Karpas-422 (cell line): Measurements from ENCODE around the gene TMEM38B. TPM values are rescaled to one million over a fixed set of nuclear protein-coding genes. Genes with fewer than 3 reads are reported as not detected.
A peak's percentile ranks its signal among the peaks of the same experiment; 100 is the strongest.
"Not testable (repeated sequence)": the region's sequence is repeated elsewhere in the genome, so short reads cannot be mapped to it uniquely, and the experiment has no call there.

Experiments used
- DNase-seq: peaks from one replicate; pipeline ENCODE4 v3.0.0-alpha.2; 2015
- H2AFZ ChIP-seq: fragments of 200-600 bp; sonication (generic); 2 replicates; pipeline ENCODE4 v1.6.1; 2014; ENCODE audit warnings: antibody characterized with exemption, low read length, mixed read lengths
- H3K27ac ChIP-seq: fragments of 200-600 bp; sonication (generic); 2 replicates; pipeline ENCODE4 v1.5.1; 2014; ENCODE audit warnings: mild to moderate bottlenecking, low read length, moderate library complexity
- H3K27me3 ChIP-seq: fragments of 200-600 bp; sonication (generic); 2 replicates; pipeline ENCODE4 v1.6.1; 2014; ENCODE audit warnings: low read length, mixed read lengths
- H3K36me3 ChIP-seq: fragments of 200-600 bp; sonication (generic); 2 replicates; pipeline ENCODE4 v1.6.1; 2014; ENCODE audit warnings: low read length, mixed read lengths; ENCODE audit not compliant: insufficient read depth
- H3K4me1 ChIP-seq: fragments of 200-600 bp; sonication (generic); 2 replicates; pipeline ENCODE4 v1.6.1; 2014; ENCODE audit warnings: mild to moderate bottlenecking, low read length, mixed read lengths
- H3K4me2 ChIP-seq: fragments of 200-600 bp; sonication (generic); 2 replicates; pipeline ENCODE4 v1.6.1; 2014; ENCODE audit warnings: low read length, low read depth, mild to moderate bottlenecking; ENCODE audit not compliant: poor library complexity, severe bottlenecking
- H3K4me3 ChIP-seq: fragments of 200-600 bp; sonication (generic); 2 replicates; pipeline ENCODE4 v1.5.1; 2014; ENCODE audit warnings: mild to moderate bottlenecking, antibody characterized with exemption, low read length, mixed read lengths
- H3K79me2 ChIP-seq: fragments of 200-600 bp; sonication (generic); 2 replicates; pipeline ENCODE4 v1.6.1; 2014; ENCODE audit warnings: mild to moderate bottlenecking, low read length, mixed read lengths
- H3K9ac ChIP-seq: fragments of 200-600 bp; sonication (generic); 2 replicates; pipeline ENCODE4 v1.6.0; 2014; ENCODE audit warnings: low read length
- H3K9me2 ChIP-seq: fragments of 200-600 bp; sonication (generic), shearing (Covaris generic); replicated peaks from 2 replicates; pipeline ENCODE4 v1.6.0; 2014; ENCODE audit warnings: mild to moderate bottlenecking, low read length, moderate library complexity; ENCODE audit not compliant: insufficient read depth
- H3K9me3 ChIP-seq: fragments of 300-700, 200-600 bp; sonication (generic); 2 replicates; pipeline ENCODE4 v1.6.1; 2014; ENCODE audit warnings: low read length, mixed read lengths
- H4K20me1 ChIP-seq: fragments of 200-600 bp; sonication (generic); 2 replicates; pipeline ENCODE4 v1.6.1; 2014; ENCODE audit warnings: mild to moderate bottlenecking, antibody characterized with exemption, low read length, low read depth; ENCODE audit not compliant: insufficient read depth
- total RNA-seq: library from RNA; depleted of rRNA; stranded (reverse); fragments of >200 nt; shearing (Covaris generic); gene quantifications from 2 replicates; pipeline ENCODE4 v1.2.3, GENCODE V29; 2014; ENCODE audit warnings: low replicate concordance

The TMEM38B gene
- total RNA-seq, 1 experiment from 2014 or later: 164 TPM

DNA sequence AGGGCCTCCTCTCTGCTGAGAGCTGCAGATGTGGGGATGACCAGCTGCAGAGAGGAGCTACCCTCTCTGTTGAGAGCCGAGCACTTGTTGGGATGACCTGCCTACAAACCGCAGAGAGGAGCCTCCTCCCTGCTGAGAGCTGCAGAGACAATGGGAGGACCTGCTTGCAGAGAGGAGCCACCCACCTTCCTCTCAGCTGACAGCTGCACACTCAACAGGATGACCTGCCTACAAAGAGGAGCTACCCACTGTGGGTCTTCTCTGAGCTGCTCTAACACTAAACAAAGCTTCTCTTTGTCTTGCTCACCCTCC lies 19.6 kb downstream of the TMEM38B start:
- H3K36me3 ChIP-seq: peaks cover 50% of the 10 kb centered on the region
- no peak overlapping the region for H3K4me2 ChIP-seq
- H3K9me2 ChIP-seq: no peaks in the 10 kb centered on the region
- H3K9me3 ChIP-seq: no peaks in the 10 kb centered on the region
- peak overlapping the region; percentile 81 for H3K27ac ChIP-seq
- H2AFZ ChIP-seq: no peak overlapping the region
- H3K4me3 ChIP-seq: no peak overlapping the region
- no peak for DNase-seq
- H3K79me2 ChIP-seq: peaks cover 100% of the 10 kb centered on the region
- H3K4me1 ChIP-seq: peaks cover 85% of the 10 kb centered on the region
- H3K9ac ChIP-seq: no peak overlapping the region
- no peaks in the 10 kb centered on the region for H3K27me3 ChIP-seq
- H4K20me1 ChIP-seq: peaks cover 22% of the 10 kb centered on the region; the same call in 1 of the 2 replicates

DNA sequence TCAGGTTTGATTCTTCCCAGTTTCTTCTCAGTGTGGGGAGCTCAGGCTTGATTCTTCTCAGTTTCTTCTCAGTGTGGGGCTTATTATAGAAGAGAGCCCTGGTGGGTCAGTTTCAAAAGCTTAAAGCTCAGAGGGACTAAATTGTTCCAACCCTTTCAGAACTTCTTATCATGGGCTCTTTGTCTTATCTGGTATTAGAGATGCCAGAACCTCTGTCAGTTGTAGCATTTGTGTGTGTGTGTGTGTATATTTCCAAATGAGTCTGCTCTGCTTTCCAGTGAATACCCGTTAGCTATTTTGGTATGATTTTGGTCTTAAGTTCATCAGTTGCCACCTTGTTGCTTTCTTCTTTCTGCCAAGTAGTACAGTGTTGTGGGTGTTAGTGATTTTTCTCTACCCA lies 21.8 kb downstream of the TMEM38B start:
- peaks cover 69% of the 10 kb centered on the region for H3K4me1 ChIP-seq
- peak overlapping the region; percentile 81 for H3K27ac ChIP-seq
- peaks cover 46% of the 10 kb centered on the region for H3K36me3 ChIP-seq
- no peaks in the 10 kb centered on the region for H3K9me2 ChIP-seq
- peak overlapping the region; percentile 5; the same call in 1 of the 2 replicates for H3K9ac ChIP-seq
- no peak overlapping the region for H3K4me3 ChIP-seq
- peaks cover 6% of the 10 kb centered on the region; the same call in 1 of the 2 replicates for H4K20me1 ChIP-seq
- H2AFZ ChIP-seq: no peak overlapping the region
- H3K79me2 ChIP-seq: peaks cover 100% of the 10 kb centered on the region
- no peak for DNase-seq
- H3K4me2 ChIP-seq: peak overlapping the region; percentile 15
- no peaks in the 10 kb centered on the region for H3K9me3 ChIP-seq
- H3K27me3 ChIP-seq: no peaks in the 10 kb centered on the region

- no peak overlapping the region for H3K27ac ChIP-seq
- H3K27me3 ChIP-seq: no peaks in the 10 kb centered on the region
- H3K9me2 ChIP-seq: no peaks in the 10 kb centered on the region
- peaks cover 75% of the 10 kb centered on the region for H3K36me3 ChIP-seq
- peaks cover 11% of the 10 kb centered on the region for H3K4me1 ChIP-seq
- no peak for DNase-seq
- H4K20me1 ChIP-seq: no peaks in the 10 kb centered on the region
- H3K4me3 ChIP-seq: no peak overlapping the region
- peaks cover 91% of the 10 kb centered on the region for H3K79me2 ChIP-seq
- H2AFZ ChIP-seq: no peak overlapping the region
- no peaks in the 10 kb centered on the region for H3K9me3 ChIP-seq
- no peak overlapping the region for H3K4me2 ChIP-seq
- H3K9ac ChIP-seq: no peak overlapping the region
These were observed 27.8 kb downstream of the TMEM38B start for GRCh38 chr9:105722099-105722498.

DNA sequence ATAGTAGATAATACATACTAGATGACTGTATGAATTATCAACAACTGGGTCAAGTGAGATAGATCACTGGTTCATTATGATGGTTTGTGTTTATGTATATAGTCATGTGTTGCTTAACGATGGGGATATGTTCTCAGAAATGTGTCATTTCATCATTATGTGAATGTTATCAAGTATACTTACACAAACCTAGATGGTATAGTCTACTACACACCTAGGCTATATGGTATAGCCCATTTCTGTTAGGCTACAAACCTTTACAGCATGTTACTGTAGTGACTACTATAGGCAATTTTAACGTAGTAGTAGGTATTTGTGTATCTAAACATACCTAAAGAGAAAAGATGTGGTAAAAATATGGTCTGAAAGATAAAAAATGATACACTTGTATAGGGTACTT lies 31.0 kb downstream of the TMEM38B start:
- H3K27me3 ChIP-seq: no peaks in the 10 kb centered on the region
- no peaks in the 10 kb centered on the region for H3K4me1 ChIP-seq
- peaks cover 80% of the 10 kb centered on the region for H3K36me3 ChIP-seq
- peaks cover 83% of the 10 kb centered on the region for H3K79me2 ChIP-seq
- H3K9ac ChIP-seq: no peak overlapping the region
- no peaks in the 10 kb centered on the region for H3K9me3 ChIP-seq
- H3K4me3 ChIP-seq: no peak overlapping the region
- no peak for DNase-seq
- no peaks in the 10 kb centered on the region for H3K9me2 ChIP-seq
- H3K27ac ChIP-seq: no peak overlapping the region
- no peak overlapping the region for H3K4me2 ChIP-seq
- H2AFZ ChIP-seq: no peak overlapping the region
- H4K20me1 ChIP-seq: no peaks in the 10 kb centered on the region

DNA sequence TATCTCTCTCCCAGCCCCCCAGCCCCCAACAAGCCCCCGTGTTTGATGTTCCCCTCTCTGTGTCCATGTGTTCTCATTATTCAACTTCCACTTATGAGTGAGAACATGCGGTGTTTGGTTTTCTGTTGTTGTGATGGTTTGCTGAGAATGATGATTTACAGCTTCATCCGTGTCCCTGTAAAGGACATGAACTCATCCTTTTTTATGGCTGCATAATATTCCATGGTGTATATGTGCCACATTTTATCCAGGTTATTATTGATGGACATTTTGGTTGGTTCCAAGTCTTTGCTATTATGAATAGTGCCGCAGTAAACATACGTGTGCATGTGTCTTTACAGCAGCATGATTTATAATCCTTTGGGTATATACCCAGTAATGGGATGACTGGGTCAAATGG lies 33.9 kb downstream of the TMEM38B start:
- not testable (repeated sequence) for H3K9ac ChIP-seq, H3K4me1 ChIP-seq, H3K27ac ChIP-seq, H3K9me2 ChIP-seq, H4K20me1 ChIP-seq, DNase-seq, H3K4me3 ChIP-seq, H3K27me3 ChIP-seq, H3K4me2 ChIP-seq, H2AFZ ChIP-seq, H3K9me3 ChIP-seq
- peaks cover 69% of the 10 kb centered on the region for H3K79me2 ChIP-seq
- peaks cover 59% of the 10 kb centered on the region for H3K36me3 ChIP-seq

DNA sequence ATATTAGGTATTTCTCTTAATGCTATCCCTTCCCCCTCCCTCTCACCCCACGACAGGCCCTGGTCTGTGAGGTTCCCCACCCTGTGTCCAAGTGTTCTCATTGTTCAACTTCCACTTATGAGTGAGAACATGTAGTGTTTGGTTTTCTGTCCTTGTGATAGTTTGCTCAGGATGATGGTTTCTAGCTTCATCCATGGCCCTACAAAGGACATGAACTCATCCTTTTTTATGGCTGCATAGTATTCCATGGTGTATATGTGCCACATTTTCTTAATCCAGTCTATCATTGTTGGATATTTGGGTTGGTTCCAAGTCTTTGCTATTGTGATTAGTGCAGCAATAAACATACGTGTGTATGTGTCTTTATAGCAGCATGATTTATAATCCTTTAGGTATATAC lies 37.1 kb downstream of the TMEM38B start:
- H3K4me2 ChIP-seq, H3K9ac ChIP-seq, H3K4me1 ChIP-seq, H2AFZ ChIP-seq, DNase-seq, H4K20me1 ChIP-seq, H3K9me3 ChIP-seq, H3K9me2 ChIP-seq, H3K4me3 ChIP-seq, H3K27ac ChIP-seq, H3K27me3 ChIP-seq: not testable (repeated sequence)
- H3K36me3 ChIP-seq: peaks cover 64% of the 10 kb centered on the region
- H3K79me2 ChIP-seq: peaks cover 76% of the 10 kb centered on the region

DNA sequence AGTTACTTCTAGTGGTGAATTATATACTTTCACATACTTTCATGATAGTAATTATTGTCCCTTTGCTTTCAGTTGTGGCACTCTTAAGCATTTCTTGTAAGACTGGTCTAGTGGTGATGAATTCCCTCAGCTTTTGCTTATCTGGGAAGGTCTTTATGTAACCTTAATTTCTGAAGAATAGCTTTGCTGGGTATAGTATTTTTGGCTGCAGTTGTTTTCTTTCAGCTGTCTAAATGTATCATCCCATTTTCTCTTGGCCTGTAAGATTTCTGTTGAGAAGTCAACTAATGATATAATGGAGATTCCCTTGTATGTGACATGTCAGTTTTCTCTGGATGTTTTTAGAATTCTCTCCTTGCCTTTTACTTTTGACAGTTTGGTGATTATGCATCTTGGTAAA lies 41.0 kb downstream of the TMEM38B start:
- no peaks in the 10 kb centered on the region for H3K9me2 ChIP-seq
- H3K4me2 ChIP-seq: no peak overlapping the region
- peaks cover 84% of the 10 kb centered on the region for H3K79me2 ChIP-seq
- no peak overlapping the region for H3K27ac ChIP-seq
- no peak overlapping the region for H3K4me3 ChIP-seq
- no peaks in the 10 kb centered on the region for H4K20me1 ChIP-seq
- no peaks in the 10 kb centered on the region for H3K9me3 ChIP-seq
- H3K36me3 ChIP-seq: peaks cover 76% of the 10 kb centered on the region
- H2AFZ ChIP-seq: no peak overlapping the region
- DNase-seq: no peak
- no peak overlapping the region for H3K9ac ChIP-seq
- no peaks in the 10 kb centered on the region for H3K4me1 ChIP-seq
- H3K27me3 ChIP-seq: no peaks in the 10 kb centered on the region

DNA sequence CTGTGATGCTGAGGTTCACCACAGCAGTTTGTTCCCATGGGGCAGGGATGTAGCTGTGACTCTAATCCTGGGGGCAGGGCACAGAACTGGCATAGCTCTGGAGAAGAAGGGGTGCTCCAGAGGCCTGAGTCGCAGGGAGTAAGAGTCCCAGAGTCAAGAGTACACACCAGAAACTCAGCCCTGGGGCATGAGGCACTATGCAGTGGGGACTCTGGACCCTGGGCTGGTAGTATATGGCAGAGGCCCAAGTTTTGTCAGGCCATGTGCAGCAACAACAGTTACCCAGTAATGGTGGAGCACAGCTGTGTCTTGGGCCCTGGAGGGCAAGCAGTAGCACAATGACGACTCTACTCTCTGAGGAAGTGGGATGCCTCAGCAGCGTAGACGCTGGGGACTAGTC lies 42.9 kb downstream of the TMEM38B start:
- Histone ChIP-seq H3K4me3 (no peak overlapping the region), H3K27ac (no peak overlapping the region), H3K9me2 (no peaks in the 10 kb centered on the region), H3K4me2 (no peak overlapping the region), H3K9ac (no peak overlapping the region), H3K79me2 (peaks cover 96% of the 10 kb centered on the region), H3K36me3 (peaks cover 93% of the 10 kb centered on the region), H2AFZ (no peak overlapping the region), H4K20me1 (no peaks in the 10 kb centered on the region), H3K9me3 (no peaks in the 10 kb centered on the region), H3K27me3 (no peaks in the 10 kb centered on the region), H3K4me1 (no peaks in the 10 kb centered on the region)
- DNase-seq: no peak

DNA sequence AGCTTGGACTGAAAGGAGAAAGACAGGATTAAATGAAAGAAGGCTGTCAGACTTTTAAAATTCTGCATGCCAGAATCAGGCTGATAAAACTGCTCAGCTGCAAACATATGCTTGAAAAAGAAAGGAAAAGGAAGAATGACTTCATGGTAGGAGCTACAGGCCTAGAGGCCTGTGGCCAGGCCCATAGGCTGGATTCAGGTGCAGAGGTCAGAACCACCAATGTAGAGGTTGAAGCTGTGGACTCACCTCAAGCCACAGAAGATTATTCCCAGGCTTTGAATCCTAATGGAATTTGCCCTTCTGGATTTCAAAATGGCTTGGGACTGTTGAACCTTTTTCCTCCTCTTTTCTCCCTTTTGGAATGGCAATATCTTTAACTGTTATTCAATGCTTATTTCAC lies 47.7 kb downstream of the TMEM38B start:
- no peak overlapping the region for H2AFZ ChIP-seq
- H3K9ac ChIP-seq: no peak overlapping the region
- no peaks in the 10 kb centered on the region for H3K9me2 ChIP-seq
- H3K27ac ChIP-seq: no peak overlapping the region
- H3K9me3 ChIP-seq: no peaks in the 10 kb centered on the region
- H3K36me3 ChIP-seq: peaks cover 63% of the 10 kb centered on the region
- H3K4me3 ChIP-seq: no peak overlapping the region
- no peak for DNase-seq
- no peaks in the 10 kb centered on the region for H4K20me1 ChIP-seq
- H3K4me2 ChIP-seq: no peak overlapping the region
- H3K4me1 ChIP-seq: no peaks in the 10 kb centered on the region
- peaks cover 68% of the 10 kb centered on the region for H3K79me2 ChIP-seq
- no peaks in the 10 kb centered on the region for H3K27me3 ChIP-seq
